Activated T-cell treated with anti-CD3 and anti-CD28 coated beads for 24 hours (primary cell): ENCODE measurements around the gene UNK.

Experiments
- DNase-seq: peaks from one replicate; pipeline ENCODE4 v3.0.0-alpha.2; 2020; ENCODE audit warnings: low read depth

The UNK gene

GRCh38 chr17:75834279-75834920 is 49.8 kb downstream of the UNK start:
- no peak for DNase-seq

GRCh38 chr17:75834928-75835653 is 50.5 kb downstream of the UNK start:
- no peak for DNase-seq

DNA sequence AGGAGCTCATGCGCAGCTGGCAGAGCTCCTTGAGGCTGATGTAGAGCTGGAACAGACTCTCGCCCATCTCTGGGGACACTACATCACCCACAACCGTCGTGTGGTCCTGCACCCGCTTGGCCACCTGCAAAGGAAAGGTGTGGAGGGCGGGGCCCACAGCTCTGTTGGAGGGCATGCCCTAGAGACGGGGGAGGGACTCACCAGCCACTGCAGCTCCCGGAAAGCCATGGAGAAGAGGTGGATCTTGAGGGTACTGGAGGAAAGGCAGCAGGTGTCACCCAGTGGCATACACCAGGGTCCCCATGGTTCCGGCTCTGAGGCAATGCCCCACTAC is 51.0 kb downstream of the UNK start:
- DNase-seq = no peak

- DNase-seq = no peak
These were observed 52.0 kb downstream of the UNK start for GRCh38 chr17:75836605-75837004.

GRCh38 chr17:75837899-75838298 is 53.3 kb downstream of the UNK start:
- DNase-seq = no peak

DNA sequence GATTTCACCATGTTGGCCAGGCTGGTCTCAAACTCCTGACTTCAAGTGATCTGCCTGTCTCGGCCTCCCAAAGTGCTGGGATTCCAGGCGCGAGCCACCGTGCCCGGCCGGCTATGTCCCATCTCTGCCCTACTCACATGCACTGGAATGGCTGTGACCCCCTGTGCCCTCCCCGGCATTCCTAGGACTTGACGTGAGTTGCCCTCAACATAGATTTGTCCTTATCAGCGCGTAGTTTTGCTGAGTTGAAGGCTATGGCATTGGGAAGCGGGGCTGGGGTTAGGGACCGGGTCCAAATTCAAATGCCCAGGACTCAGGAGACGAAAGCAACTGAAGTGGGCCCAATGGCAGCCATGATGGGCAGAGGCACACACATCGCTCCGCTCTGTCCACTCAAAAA is 53.8 kb downstream of the UNK start:
- no peak for DNase-seq

DNA sequence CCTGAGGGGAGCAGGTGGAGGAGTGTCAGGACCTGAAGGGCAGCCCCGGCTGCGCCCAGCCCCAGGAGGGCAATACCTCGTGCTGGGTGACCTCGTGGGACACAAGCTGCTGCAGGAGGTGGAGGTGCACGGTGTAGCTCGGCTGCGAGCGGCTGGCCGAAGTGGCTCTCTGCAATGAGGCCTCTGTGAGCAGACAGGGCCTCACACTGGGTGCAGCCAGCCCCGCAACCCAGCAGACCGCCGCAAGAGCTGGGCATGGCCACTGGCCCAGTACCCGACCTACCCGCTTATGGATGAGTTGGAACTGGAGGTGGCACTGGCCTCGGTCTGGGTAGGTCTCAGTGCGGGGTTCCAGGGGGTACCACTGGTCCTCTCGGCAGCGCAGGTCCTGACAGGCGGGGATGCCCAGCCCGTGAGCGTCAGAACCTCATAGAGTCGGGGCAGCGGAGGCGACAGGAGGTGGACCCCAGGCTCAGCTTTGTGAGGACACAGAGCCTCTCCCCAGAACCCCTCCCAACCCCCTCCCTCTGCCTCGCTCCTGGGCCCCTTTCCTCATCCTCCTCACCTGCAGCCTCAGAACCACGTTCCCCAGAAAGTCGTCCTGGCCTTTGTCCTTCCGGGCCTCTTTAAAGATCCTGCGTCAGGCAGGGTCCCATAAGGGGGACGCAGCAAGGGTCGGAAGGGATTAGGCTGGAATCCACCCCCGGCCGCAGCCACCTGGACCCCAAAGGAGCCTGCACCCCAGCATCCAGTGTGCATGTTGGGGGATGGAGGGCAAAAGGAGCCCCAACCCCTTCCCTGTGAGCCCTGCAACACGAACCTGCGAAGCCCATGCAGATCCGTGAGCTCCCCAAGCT is 55.6 kb downstream of the UNK start:
- no peak for DNase-seq

DNA sequence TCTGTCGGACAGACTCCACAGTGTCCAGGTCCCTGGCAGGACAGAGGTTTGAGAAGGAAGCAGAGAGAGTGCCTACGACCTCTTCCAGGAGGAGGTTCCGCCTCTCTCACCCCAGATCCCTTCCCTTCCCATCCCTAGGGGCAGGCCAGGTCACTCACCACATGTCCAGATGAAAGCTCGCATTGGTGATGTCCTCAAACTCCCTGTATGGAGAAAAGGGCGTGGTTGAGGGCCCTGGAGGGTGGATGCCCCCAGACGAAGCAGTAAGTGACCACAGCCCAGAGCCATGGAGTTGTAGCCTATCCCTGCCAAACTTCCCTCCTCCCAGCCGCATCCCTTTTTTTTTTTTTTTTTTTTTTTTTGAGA is 56.2 kb downstream of the UNK start:
- DNase-seq = no peak

DNA sequence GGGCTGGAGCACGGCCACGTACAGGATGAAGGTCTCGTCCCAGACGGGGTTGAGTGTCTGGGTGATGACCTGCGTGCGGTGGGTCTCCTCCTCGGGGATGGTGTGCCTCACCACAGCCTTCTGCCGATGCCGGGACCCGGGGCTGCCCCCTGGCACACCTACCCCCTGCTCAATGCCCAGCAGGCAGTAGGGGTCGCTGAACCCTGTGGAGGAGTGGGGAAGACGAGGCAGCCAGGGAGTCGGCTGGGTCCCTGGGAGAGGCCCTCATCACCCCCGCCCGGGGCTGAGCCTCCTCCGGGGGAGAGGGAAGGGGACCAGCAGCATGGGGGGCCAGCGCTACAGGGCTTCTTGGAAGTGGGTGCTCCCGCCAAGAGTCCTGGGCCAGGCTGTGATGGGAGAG is 57.8 kb downstream of the UNK start:
- no peak for DNase-seq

- DNase-seq = peak; percentile 12
These were observed 58.5 kb downstream of the UNK start for GRCh38 chr17:75842963-75843576.

DNA sequence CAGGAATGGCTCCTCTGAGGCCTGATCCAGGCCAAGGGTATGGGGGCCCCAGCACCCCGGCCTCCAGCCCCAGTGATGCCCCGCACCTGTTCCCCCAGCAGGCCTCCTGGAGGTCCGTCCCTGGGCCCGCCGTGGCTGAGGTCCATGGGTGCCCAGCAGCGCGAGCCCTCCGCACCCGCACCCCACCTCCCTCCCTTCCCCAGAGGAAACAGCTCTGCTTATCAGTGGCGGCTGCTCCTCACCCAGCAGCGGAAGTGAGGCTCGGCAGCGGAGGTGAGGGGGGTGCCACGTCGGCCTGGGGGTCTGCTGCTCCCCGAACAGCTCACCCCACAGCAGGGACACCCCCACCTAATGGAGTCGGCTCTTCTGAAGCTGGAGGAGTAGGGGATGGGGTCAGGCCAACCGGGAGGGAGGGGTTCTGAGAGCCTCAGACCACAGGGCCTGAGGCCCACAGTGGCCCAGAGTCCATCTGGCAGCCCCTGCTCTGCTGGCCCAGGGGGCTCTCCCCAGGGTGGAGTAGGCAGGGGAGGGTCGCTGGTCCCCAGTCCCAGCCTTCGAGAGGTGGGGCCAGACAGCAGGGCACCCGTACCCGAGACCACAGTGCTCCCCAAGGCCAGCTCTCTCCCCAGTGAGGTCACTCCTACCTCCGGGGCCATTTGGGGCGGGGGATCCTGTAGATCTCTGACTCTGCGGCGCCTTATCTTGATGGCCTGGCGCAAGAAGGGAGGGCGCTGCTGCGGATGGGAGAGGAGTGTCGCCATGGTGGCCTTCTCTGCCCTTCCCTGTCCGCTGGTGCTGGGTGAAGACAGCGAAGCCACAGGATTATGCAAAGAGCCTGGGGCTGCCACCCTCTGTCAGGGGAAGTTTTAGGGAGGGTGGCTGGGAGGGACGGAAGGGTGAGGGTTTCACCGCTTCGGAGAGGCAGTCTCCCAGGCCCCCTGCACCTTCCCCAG is 59.2 kb downstream of the UNK start, which contains the start of gene UNC13D:
TSS of gene UNC13D (minus strand) at position 828 of the 953 bp plus-strand sequence. CDS start at position 761, 67 bp downstream.
- peak; percentile 50 for DNase-seq

DNA sequence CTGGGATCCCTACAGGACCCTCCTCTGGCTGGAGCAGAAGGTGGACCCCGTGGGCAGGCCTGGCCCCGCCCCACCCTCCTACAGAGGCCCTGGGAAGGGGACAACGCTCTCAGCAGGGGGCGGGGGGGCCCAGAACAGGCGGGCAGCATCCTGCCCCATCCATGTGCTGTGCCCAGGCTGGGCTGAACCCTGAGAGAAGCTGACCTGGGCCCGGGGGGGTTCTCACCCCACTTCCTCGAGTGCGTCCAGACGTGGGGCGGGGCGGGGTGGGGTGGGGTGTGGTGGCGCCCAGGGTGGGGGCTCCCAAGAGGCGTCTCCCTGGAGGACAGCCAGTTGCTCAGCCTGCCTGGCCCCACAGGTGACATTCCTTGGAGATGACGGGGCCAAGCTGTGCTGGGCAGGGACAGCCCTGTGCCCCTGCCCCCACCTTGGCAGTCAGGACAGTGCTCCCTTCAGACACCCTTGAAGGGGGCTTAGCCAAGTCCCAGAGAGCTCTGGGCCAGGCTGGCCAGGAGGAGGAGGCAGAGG is 60.0 kb downstream of the UNK start:
- DNase-seq = peak; percentile 16

- DNase-seq = peak; percentile 60
These were observed 60.6 kb downstream of the UNK start for GRCh38 chr17:75845058-75845711.

GRCh38 chr17:75845933-75846691 is 61.5 kb downstream of the UNK start:
- DNase-seq = no peak

DNA sequence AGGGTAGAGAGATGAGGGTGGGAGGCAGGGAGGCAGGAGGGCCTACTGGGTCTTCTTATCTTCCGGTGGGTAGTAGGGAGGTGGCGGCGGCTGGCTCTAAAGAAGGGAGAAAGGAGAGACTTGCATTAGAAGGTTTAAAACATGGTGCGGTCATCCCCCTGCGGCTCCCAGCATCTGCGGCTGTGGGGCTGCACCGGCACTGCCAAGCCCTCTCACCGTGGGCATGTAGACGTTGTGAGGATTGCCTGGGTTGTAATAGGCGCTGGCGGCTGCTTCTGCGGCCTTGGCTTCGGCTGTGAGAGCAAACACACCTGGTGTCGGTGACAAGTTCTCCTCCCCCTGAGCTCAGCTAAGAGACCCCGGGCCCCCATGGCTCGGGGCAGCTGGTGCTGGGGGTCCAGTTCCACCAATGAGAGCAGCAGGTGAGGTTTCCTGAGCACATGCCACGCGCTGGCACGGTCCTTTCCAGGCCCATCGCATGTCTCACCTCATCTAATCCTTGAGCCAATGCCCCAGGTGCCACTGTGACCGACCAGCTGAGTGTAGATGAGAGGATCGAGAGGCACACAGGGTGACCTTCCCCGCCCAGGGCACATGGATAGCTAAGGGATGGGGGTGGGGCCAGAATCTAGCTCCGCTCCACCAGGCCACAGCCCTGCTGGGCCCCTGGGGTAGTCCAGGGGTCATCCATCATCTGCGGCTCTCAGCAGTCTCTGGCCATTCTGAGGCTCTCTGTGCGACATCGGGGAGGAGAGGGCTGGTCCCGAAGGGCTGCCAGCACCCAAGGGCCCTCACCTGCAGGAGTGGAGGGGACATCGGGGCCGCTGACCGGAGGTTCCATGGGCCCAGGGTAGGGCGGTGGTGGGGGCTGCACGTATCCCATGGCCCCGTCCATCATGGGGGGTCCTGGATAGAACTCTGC is 62.3 kb downstream of the UNK start:
- DNase-seq = no peak

DNA sequence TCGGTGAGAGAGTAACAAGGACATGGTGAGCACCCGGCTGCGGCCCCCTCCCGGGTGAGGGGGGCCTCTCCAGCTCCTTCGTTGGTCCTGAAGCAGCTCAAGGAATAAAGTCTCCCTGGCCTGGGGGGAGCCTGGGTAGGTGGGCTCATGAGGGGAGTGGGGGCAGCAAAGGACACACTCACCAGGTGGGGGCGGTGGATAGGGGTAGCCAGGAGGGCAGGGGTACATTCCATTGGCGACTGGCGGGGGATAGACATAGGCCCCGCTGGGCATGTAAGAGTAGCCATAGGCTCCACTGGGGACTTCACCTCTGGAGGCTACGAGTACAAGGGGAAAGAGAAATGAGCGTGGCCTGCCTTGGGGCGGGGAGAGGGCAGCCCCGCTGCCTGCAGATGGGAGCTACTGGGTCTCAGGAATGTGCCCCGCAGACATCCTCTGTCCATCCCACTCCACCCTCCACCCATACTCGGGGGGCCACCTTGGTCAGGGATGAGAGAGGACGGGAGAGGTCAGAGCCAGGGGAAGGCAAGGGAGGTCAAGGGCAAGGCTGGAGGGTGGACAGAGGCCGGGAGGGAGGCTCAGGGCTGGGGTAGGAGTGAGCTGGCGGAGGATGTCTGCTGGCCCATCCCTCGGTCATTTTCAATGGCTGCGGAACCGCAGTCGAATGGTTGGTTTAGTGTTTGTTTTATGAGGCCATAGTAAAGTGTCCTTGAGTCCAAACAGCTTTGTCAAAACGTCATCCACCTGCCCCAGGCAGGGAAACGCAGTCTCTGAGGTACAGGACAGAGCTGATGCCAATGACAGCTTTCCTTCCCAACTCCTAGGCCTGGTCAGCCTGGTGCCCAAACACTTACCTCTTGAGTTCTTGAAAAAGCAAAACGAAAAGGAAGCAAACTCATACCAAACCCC is 63.3 kb downstream of the UNK start:
- DNase-seq = no peak

GRCh38 chr17:75848523-75849278 is 64.1 kb downstream of the UNK start:
- DNase-seq = peak; percentile 70
